ENCODE measurements around the gene TRIM54.
"Not testable (repeated sequence)": the region's sequence is repeated elsewhere in the genome, so short reads cannot be mapped to it uniquely, and the experiment has no call there.

The TRIM54 gene

DNA sequence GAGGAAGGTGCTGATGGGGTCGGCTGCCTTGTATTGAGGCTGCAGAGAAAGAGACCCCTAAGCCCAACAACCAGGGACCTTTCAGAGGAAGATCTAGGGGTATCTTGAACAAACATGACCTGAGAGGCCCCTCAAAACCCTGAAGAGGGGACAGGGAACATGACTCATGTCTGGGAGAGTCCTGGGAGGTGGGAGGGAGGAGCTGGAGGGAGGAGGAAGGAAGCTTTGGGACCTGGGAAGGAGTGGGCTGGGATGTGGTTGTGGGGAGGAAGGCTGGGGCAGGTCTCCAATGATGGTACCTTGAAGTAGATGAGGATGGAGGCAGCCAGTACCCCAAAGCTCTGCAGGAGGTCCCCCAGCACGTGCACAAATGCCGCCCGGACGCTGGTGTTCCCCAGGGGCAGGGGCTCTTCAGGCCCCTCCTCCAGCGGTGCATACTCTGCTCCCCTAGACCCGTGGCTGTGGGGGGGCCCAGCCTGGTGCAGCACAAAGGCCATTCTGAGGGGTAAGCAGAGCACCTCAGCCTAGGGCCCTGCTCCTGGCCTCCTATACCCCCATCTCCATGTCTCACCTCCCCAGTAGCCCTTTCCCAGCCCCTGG lies 25.3 kb upstream of the TRIM54 start:
- no peak for DNase-seq (ENCODE audit: low read depth)

GRCh38 chr2:27258051-27258450 lies 24.2 kb upstream of the TRIM54 start:
- no peak for DNase-seq (ENCODE audit: low read depth)

DNA sequence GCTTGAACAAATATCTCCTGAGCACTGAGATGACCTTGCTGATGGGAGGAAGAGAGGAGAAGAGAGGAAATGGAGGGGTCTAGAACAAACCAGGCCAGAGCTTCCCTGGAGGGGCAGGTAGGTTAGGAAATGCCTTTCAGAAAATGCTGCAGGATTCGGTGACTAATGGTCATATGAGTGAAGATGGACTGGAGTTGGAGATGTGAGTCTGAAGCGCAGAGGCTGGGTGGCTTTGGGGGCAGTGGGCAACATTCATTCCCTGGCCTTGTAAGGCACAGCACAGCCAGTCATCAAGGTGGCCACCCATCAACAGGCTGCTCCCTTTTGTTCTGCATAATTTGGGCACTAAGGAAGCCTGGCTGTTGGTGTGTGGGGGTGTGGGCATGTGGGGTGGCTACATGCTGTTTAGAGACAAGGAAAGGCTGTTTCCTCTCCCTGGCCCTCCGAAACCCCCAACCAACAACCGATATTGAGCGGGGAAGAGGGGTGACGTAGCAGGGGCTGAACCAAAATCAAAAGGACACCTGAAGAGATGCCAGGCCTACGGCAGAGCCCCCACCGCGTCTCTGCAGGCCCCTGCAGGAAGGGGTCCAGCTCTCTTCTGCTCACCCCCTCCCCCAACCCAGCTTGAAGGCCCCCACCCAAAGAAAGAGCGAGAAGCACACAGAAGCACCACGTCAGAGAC lies 20.8 kb upstream of the TRIM54 start:
- DNase-seq (ENCODE audit: low read depth): no peak

GRCh38 chr2:27261926-27262298 lies 20.3 kb upstream of the TRIM54 start:
- DNase-seq (ENCODE audit: low read depth): no peak

DNA sequence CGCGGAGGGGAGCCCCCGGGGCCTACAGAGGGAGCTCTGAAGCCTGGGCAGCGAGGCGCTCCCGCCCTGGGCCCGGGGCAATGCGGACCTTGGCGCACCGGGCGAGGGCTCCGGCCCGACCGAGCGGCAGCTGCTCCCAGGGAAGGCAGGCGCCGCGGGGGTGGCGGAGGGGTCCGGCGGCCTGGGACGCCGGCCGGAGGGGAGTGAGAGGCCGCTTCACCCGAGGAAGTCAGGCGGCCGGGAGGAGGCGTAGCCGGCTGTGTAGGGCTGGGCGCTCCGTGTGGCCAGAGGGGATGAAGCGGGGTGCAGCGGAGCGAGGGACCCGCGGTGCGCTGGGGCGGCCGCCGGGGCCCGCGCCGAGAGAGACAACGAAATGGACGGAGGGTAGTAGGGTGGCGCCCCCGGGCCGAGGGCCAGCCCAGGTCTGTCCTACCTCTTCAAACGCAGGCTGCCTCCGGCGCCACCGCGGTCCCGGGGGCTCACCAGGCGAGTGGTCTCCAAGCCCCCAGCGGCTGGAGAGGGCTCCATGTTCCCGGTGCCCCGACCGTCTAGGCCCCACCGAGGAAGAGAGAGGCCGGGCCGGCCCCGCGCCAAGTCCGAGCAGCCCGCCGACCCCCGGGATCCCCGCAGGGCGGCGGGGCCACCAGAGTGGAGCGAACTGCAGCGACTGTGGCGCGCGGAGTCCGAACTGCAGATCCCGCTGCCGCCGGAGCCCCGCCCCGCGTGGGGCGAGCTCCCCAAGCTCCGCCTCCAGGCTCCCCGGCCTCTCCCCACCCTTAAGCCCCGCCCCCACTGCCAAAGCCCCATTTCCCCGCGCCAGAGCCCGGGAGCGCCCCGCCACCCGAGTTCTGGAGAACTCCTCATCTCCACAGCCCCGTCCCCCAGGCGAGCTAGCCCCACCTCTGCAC lies 19.6 kb upstream of the TRIM54 start, which contains the start of gene SLC30A3:
SLC30A3 (minus strand) TSS at position 669 of the 908 bp plus-strand sequence; CDS start at position 528, 141 bp downstream.
- no peak for DNase-seq (ENCODE audit: low read depth)

- DNase-seq (ENCODE audit: low read depth): no peak
Measured at GRCh38 chr2:27263287-27264252, 18.7 kb upstream of the TRIM54 start.

DNA sequence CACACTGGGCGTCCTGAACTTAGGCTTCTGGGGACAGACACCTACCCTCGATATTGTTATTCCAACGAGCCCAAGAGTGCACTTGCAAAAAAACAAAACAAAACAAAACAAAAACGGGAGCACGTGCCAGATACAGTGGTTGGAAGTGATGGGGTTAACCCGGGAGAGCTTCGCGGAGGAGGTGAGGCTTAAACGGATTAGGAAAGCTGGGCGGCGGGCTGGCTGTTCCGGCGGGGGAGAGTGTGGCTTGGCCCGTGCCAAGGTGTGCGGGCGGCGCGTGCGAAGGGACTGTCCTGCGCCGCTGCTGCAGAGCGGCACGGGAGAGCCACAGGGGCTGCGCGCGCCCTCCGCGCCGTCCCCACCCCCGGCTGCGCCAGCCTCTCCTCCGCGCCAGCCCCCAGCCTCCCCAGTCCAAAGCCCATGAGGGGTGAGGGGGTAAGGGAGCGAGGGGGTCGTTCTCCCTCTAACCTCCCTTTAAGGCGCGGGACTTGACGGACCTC lies 17.9 kb upstream of the TRIM54 start:
- DNase-seq (ENCODE audit: low read depth): no peak

GRCh38 chr2:27264753-27265535 lies 17.3 kb upstream of the TRIM54 start:
- peak; percentile 31 for DNase-seq (ENCODE audit: low read depth)

GRCh38 chr2:27265536-27265870 lies 16.7 kb upstream of the TRIM54 start:
- no peak for DNase-seq (ENCODE audit: low read depth)

DNA sequence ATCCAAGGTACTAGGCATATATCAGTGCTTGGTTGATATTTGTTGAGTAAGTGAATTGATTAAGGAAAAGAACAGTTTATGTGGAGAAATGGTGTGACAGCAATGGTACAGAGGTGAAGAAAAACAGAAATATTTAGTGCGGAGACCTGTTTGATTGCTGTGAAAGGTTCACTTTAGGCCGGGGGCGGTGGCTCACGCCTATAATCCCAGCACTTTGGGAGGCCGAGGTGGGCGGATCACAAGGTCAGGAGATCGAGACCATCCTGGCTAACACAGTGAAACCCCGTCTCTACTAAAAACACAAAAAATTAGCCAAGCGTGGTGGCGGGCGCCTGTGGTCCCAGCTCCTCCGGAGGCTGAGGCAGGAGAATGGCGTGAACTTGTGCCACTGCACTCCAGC lies 13.9 kb upstream of the TRIM54 start:
- not testable (repeated sequence) for DNase-seq (ENCODE audit: low read depth)

GRCh38 chr2:27270131-27270530 lies 12.1 kb upstream of the TRIM54 start:
- DNase-seq (ENCODE audit: low read depth): no peak

GRCh38 chr2:27270670-27271069 lies 11.6 kb upstream of the TRIM54 start:
- no peak for DNase-seq (ENCODE audit: low read depth)

DNA sequence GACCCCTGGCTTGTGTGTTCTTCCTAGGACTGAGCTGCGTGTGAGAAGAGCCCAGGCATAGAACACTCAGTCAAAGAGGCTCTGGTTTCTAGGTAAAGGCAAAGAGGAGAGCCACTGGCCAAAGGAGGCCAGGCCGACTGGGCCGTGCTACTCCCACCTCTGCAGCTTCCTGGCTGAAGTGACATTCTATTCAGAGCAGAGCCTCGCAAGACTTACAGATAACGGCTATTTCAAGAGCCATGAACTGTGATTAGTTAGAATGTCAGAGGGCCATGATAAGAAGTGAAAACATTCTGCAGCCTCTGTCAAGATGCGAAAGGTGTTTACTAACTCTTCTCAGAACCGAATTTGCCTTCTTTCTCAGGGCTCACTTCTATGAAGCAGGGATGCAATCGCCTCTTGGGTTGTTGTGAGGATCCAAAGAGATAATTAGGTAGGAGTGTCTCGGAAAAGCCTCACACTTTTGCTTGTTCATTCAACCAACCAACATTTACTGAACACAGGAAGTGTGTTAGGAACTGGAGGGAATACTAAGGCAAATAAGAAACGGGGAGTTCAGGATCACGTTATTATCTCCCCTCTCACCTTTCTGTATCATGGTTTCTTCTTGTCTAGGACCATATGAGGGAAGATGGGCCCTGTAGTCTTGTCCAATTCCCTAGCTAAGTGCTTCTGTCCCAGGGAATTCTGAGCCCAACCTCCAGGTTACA lies 10.4 kb upstream of the TRIM54 start:
- DNase-seq (ENCODE audit: low read depth): no peak

DNA sequence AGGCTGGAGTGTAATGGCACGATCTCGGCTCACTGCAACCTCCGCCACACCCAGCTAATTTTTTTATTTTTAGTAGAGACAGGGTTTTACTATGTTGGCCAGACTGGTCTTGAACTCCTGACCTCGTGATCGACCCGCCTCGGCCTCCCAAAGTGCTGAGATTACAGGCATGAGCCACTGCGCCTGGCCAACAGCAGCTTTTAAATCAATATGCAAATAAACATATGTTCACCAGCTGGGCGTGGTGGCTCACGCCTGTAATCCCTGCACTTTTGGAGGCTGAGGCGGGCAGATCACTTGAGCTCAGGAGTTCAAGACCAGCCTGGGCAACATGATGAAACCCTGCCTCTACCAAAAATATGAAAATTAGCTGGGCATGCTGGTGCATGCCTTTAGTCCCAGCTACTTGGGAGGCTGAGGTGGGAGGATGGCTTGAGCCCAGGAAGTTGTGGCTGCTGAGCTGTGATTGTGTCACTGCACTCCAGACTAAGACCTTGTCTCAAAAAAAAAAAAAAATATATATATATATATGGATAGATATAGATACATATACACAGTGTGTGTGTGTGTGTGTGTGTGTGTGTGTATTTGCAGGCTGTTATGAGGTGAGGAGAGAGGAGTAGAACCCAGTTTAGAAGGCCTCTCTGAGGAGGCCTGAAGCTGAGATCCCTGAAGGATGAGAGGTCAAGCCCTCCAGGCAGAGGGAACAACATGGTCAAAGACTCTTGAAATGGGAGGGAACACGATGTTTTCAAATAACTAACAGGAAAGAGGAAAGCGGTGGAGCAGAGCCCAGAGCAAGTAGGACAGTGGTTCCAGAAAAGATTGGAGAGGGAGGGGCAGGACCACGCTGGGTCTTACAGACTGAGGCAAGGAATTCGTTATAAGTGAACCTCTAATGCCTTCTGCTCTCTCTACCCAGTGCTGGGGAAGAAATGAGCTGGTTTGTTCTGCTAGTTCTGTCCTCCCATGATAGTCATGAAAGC lies 9.4 kb upstream of the TRIM54 start:
- DNase-seq (ENCODE audit: low read depth): not testable (repeated sequence)

DNA sequence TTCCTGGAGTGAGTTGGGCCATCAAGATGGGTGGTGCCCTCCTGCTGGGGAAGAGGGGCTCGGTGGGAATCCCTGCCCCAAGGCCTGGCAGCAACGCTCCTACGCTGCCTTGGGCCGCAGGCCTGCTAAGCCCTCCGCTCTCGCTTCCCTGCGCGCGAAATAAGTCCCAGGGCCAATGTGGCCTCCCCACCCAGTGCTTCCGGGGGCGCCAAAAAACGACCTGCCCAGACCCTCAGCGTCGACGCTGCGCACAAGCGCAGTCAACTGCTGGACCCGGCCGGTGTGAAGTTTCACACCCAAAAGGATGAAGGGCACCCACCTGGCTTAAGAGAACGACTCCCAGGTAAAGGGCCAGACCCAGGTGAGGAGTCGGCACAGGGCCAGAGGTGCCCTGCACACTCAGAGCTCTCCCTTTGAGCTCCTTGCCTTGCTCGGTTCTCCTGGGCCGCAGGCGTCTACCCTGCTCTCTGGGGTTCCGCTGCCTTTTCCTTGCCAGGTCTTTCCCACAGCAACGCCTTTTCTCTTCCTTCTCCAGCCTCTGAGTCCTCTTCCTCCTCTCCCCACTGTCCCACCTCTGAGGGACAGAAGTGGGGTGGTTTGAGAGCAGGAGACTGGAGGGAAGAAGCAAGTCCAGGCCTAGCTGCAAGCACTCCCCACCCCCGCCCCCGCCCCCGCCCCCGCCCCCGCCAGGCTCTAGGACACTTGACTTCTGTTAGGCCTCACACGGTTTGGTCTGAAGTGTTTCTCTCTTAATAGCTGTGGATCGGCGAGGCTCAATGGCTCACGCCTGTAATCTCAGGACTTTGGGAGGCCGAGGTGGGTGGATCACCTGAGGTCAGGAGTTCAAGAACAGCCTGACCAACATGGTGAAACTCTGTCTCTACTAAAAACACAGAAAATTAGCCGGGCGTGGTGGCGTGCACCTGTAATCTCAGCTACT lies 6.7 kb upstream of the TRIM54 start, which contains the start of gene DNAJC5G:
DNAJC5G (plus strand) TSS at position 223 of the 940 bp plus-strand sequence. CDS start 1,296 bp downstream, outside the sequence.
- no peak for DNase-seq (ENCODE audit: low read depth)

DNA sequence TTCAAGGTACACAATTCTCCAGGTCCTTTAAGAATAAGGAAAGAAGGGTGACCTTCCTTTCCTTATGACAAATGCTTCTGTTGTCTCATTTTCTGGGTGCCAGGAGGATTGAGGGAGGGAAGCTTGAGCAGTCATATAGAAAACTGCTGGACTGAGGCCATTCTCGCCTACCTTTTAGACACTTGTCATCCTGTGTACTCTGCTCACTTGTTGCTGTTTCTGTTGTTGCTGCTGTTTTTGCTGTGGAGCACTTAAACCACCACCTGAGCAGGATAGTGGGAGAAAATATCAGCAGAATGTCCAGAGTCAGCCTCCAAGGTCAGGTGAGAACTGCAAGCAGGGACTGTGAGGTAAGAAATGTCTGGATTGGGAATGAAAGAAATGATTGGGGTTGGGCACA lies 4.2 kb upstream of the TRIM54 start:
- no peak for DNase-seq (ENCODE audit: low read depth)

DNA sequence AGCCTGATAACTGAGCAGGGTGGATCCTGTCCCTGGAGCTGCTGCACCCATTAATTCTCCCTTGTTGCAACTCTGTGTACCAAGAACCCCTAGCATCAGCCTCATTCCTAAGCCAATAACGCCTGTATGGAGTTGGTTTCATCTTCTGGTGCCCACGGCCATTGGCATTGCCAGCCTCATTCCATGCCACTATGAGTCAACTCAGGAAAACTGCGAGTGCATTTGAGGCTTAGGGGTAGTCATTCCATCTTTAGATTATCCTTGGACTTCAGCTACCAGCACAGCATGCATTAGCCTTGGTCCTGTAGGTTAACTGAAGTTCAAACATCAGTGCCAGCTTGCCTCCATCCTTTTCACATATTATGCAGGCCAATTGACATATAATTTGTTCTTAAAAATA lies 1.4 kb upstream of the TRIM54 start:
- no peak for DNase-seq (ENCODE audit: low read depth)

DNA sequence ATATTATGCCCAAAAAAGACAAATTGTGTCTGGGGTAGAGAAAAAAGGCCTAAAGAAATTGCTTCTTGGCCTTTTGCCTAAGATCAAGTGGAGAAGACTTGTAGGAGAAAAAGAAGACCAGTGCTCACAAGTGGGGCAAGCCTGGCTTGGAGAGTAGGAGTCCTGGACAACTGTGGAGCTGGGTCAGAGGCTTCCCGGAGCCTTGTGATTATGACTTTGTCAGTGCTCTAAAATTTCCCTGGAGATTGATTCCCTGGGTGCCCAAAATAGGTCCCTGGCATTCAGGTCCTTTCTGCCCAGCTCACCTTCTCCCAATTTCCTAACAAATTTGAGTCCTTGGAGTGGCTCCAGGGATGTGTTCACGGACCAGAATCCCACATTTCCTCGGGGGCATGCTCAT lies 787 bp upstream of the TRIM54 start:
- no peak for DNase-seq (ENCODE audit: low read depth)

Measured in fibroblast of gingiva (primary cell).